ENCODE measurements around the gene SOX10. TPM values are rescaled to one million over a fixed set of nuclear protein-coding genes. Genes with fewer than 3 reads are reported as not detected.

The SOX10 gene
- total and polyA plus RNA-seq, 9 of the 15 experiments (the other 6 are each of a cell fraction or from before 2014, with no cell fraction given) = not detected

DNA sequence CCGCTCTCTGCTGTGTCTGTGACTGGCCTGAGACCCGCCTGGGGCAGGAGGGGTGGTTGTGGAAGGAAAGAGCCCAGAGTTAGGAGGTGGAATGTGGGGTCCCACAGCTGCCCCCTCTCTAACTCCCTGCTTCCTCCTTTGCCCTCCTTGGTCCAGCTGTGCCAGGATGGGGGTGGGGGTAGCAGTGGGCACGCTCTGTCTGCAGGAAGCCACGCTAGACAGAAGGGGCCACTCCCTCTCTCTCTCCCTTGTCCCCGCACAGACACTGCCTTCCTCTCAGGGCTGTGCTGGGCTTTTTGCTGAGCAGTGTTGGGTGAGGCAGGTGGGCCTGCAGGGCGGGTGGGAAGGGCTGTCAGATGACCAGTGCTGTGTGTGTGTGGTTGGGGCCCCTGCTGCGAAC, 2.0 kb upstream of the SOX10 start:
- intact Hi-C loops (cut with micrococcal nuclease) = no loop called here
- ATAC-seq = no peak
- DNase-seq (ENCODE audit: extremely low read depth in 1 of 4, low spot score in 3 of 4) = no peak
- no peaks in the 10 kb centered on the region for H3K27me3 ChIP-seq (ENCODE audit: control insufficient read depth in 2 of 2, insufficient read depth in 2 of 2, low read length in 2 of 2)
- FAIRE-seq = no peak
- ChIA-PET CTCF (ENCODE audit: low intra/inter-chr PET ratio) (no interaction called here), POLR2A (interaction anchor here (0.6 kb wide), 1 partner anchor 184 kb away, joined by 3 read pairs; no protein-coding TSS in a partner anchor)
- WGBS (ENCODE audit: insufficient coverage, low coverage, missing lambda C conversion rate) = 40% methylated on average over 3 of the region's 7 CpGs
- H3K9me3 ChIP-seq (replicated peaks; ENCODE audit: control insufficient read depth, insufficient read depth, low read depth, low read length) = no peaks in the 10 kb centered on the region
- no peak overlapping the region for H3K4me2 ChIP-seq (ENCODE audit: insufficient read depth, low read length)
- H3K36me3 ChIP-seq (ENCODE audit: control insufficient read depth, insufficient read depth, low read length) = no peaks in the 10 kb centered on the region
- H3K4me3 ChIP-seq = no peak overlapping the region
- BruUV-seq (replicated peaks) = no TSS peak
- H4K20me1 ChIP-seq (replicated peaks; ENCODE audit: control insufficient read depth, insufficient read depth, low read length) = no peaks in the 10 kb centered on the region
- H3K9me1 ChIP-seq (ENCODE audit: control insufficient read depth, insufficient read depth, low read length) = no peaks in the 10 kb centered on the region
- H3K9ac ChIP-seq (ENCODE audit: insufficient read depth in 1 of 2, low read depth in 2 of 2, low read length in 2 of 2) = no peak overlapping the region
- in situ Hi-C loops (cut with MboI) = no loop called here
- H2AFZ ChIP-seq (ENCODE audit: low read depth, low read length) = no peak overlapping the region
- H3K79me2 ChIP-seq (ENCODE audit: control insufficient read depth, insufficient read depth, low read length) = no peaks in the 10 kb centered on the region
- TF ChIP-seq SMAD3 (CRISPR knock-in tag; conservative IDR thresholded peaks at IDR 0.05) (no peak), FOXM1 (IDR thresholded peaks at IDR 0.05; ENCODE audit: low read depth) (no peak), FOXM1 (CRISPR knock-in tag; IDR thresholded peaks at IDR 0.05; ENCODE audit: low read depth) (no peak), KHSRP (IDR thresholded peaks at IDR 0.05) (no peak)
- H3K27ac ChIP-seq (ENCODE audit: extremely low read depth, low read depth, low read length) = no peak overlapping the region
- peaks cover 0 to 13% of the 10 kb centered on the region in 2 experiments; a peak in 2 of 5 replicates for H3K4me1 ChIP-seq (replicated peaks in 1 of 2; ENCODE audit: control insufficient read depth in 2 of 2, insufficient read depth in 2 of 2, low read length in 2 of 2)

DNA sequence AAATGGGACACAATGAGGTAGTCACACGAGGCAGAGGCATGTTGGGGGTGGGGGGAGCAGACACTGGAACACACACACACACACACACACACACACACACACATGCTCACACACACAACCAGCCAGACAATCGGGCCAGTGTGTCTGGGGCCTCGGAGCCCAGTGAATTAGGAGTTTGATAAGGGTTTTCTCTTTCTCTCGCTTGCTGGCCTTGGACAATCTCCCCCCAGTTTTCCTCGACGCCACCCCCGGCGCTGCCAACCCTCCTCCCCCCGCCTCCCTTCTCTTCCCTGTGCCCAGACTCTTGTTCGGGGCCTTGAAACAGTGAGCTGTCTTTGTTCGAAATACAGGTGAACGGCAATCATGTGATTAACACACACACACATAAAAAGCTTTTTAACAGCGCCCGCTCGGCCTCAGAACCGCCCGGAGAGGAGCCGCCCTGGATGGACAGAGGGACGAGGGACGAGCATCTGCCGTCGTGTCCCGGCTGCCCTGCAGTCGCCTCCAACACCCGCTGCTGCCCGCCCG, 1.5 kb upstream of the SOX10 start:
- Histone ChIP-seq H3K27ac (ENCODE audit: extremely low read depth, low read depth, low read length) (no peak overlapping the region), H3K4me2 (ENCODE audit: insufficient read depth, low read length) (no peak overlapping the region), H3K4me3 (no peak overlapping the region), H3K27me3 (ENCODE audit: control insufficient read depth in 2 of 2, insufficient read depth in 2 of 2, low read length in 2 of 2) (no peaks in the 10 kb centered on the region), H2AFZ (ENCODE audit: low read depth, low read length) (no peak overlapping the region), H4K20me1 (replicated peaks; ENCODE audit: control insufficient read depth, insufficient read depth, low read length) (no peaks in the 10 kb centered on the region), H3K4me1 (replicated peaks in 1 of 2; ENCODE audit: control insufficient read depth in 2 of 2, insufficient read depth in 2 of 2, low read length in 2 of 2) (peaks cover 0 to 13% of the 10 kb centered on the region in 2 experiments; a peak in 2 of 5 replicates), H3K79me2 (ENCODE audit: control insufficient read depth, insufficient read depth, low read length) (no peaks in the 10 kb centered on the region), H3K9ac (ENCODE audit: insufficient read depth in 1 of 2, low read depth in 2 of 2, low read length in 2 of 2) (no peak overlapping the region), H3K9me3 (replicated peaks; ENCODE audit: control insufficient read depth, insufficient read depth, low read depth, low read length) (no peaks in the 10 kb centered on the region), H3K36me3 (ENCODE audit: control insufficient read depth, insufficient read depth, low read length) (no peaks in the 10 kb centered on the region), H3K9me1 (ENCODE audit: control insufficient read depth, insufficient read depth, low read length) (no peaks in the 10 kb centered on the region)
- ChIA-PET CTCF (ENCODE audit: low intra/inter-chr PET ratio) (no interaction called here), POLR2A (no interaction called here)
- BruUV-seq (replicated peaks) = no TSS peak
- TF ChIP-seq KLF10 (CRISPR knock-in tag; IDR thresholded peaks at IDR 0.05) = no peak
- FAIRE-seq (no peak), DNase-seq (ENCODE audit: extremely low read depth in 1 of 4, low spot score in 3 of 4) (no peak), ATAC-seq (no peak)
- intact Hi-C loops (cut with micrococcal nuclease) (no loop called here), in situ Hi-C loops (cut with MboI) (no loop called here)
- 46% methylated on average over 9 of the region's 27 CpGs for WGBS (ENCODE audit: insufficient coverage, low coverage, missing lambda C conversion rate)
